Skeletal muscle satellite cell (primary cell): ENCODE measurements around the gene RASGRP3.
"Not testable (repeated sequence)": the region's sequence is repeated elsewhere in the genome, so short reads cannot be mapped to it uniquely, and the experiment has no call there.

Experiments used
- H3K27me3 ChIP-seq: 2 replicates; pipeline ENCODE4 v1.7.0; 2013; ENCODE audit warnings: low read length; ENCODE audit not compliant: control insufficient read depth, insufficient read depth
- H3K36me3 ChIP-seq: 2 replicates; pipeline ENCODE4 v1.7.0; 2013; ENCODE audit warnings: mild to moderate bottlenecking, control low read depth, low read length; ENCODE audit not compliant: insufficient read depth
- H3K4me1 ChIP-seq: 2 replicates; pipeline ENCODE4 v1.7.0; 2013; ENCODE audit warnings: low read length; ENCODE audit not compliant: control insufficient read depth, insufficient read depth
- H3K4me2 ChIP-seq: 2 replicates; pipeline ENCODE4 v1.7.0; 2013; ENCODE audit warnings: mild to moderate bottlenecking, low read length
- H3K4me3 ChIP-seq: 2 replicates; pipeline ENCODE4 v1.7.0; 2013; ENCODE audit warnings: low read length
- H3K9ac ChIP-seq: 2 replicates; pipeline ENCODE4 v1.7.0; 2013; ENCODE audit warnings: mild to moderate bottlenecking, low read depth, low read length, moderate library complexity
- H3K9me3 ChIP-seq: replicated peaks from 2 replicates; pipeline ENCODE4 v1.7.0; 2013; ENCODE audit warnings: mild to moderate bottlenecking, control low read depth, low read length

RASGRP3 gene

GRCh38 chr2:33442052-33442451, 34.4 kb upstream of the RASGRP3 start:
- not testable (repeated sequence) for H3K27me3 ChIP-seq, H3K9ac ChIP-seq, H3K9me3 ChIP-seq, H3K4me1 ChIP-seq, H3K4me3 ChIP-seq, H3K36me3 ChIP-seq, H3K4me2 ChIP-seq

GRCh38 chr2:33442528-33443079, 33.8 kb upstream of the RASGRP3 start:
- H3K4me2 ChIP-seq, result no peak overlapping the region
- H3K9ac ChIP-seq, result no peak overlapping the region
- H3K36me3 ChIP-seq, result no peaks in the 10 kb centered on the region
- H3K4me1 ChIP-seq, result peaks cover 5% of the 10 kb centered on the region
- H3K27me3 ChIP-seq, result no peaks in the 10 kb centered on the region
- H3K4me3 ChIP-seq, result no peak overlapping the region
- no peaks in the 10 kb centered on the region for H3K9me3 ChIP-seq

GRCh38 chr2:33443274-33443829, 33.1 kb upstream of the RASGRP3 start:
- no peaks in the 10 kb centered on the region for H3K9me3 ChIP-seq
- H3K4me3 ChIP-seq, result no peak overlapping the region
- no peak overlapping the region for H3K4me2 ChIP-seq
- H3K27me3 ChIP-seq, result no peaks in the 10 kb centered on the region
- no peak overlapping the region for H3K9ac ChIP-seq
- no peaks in the 10 kb centered on the region for H3K4me1 ChIP-seq
- no peaks in the 10 kb centered on the region for H3K36me3 ChIP-seq

GRCh38 chr2:33444967-33445366, 31.5 kb upstream of the RASGRP3 start:
- no peaks in the 10 kb centered on the region for H3K36me3 ChIP-seq
- H3K9me3 ChIP-seq, result no peaks in the 10 kb centered on the region
- H3K4me2 ChIP-seq, result no peak overlapping the region
- H3K9ac ChIP-seq, result no peak overlapping the region
- no peaks in the 10 kb centered on the region for H3K4me1 ChIP-seq
- no peak overlapping the region for H3K4me3 ChIP-seq
- H3K27me3 ChIP-seq, result no peaks in the 10 kb centered on the region

- no peak overlapping the region for H3K4me2 ChIP-seq
- H3K4me3 ChIP-seq, result no peak overlapping the region
- no peaks in the 10 kb centered on the region for H3K36me3 ChIP-seq
- no peak overlapping the region for H3K9ac ChIP-seq
- no peaks in the 10 kb centered on the region for H3K4me1 ChIP-seq
- H3K9me3 ChIP-seq, result no peaks in the 10 kb centered on the region
- H3K27me3 ChIP-seq, result no peaks in the 10 kb centered on the region
Measured at GRCh38 chr2:33448220-33448899, 28.1 kb upstream of the RASGRP3 start.

GRCh38 chr2:33451214-33451613, 25.2 kb upstream of the RASGRP3 start:
- H3K4me2 ChIP-seq, result no peak overlapping the region
- no peak overlapping the region for H3K4me3 ChIP-seq

GRCh38 chr2:33451825-33452224, 24.6 kb upstream of the RASGRP3 start:
- no peak overlapping the region for H3K9ac ChIP-seq
- H3K36me3 ChIP-seq, result no peaks in the 10 kb centered on the region
- H3K4me1 ChIP-seq, result no peaks in the 10 kb centered on the region
- no peaks in the 10 kb centered on the region for H3K9me3 ChIP-seq
- H3K27me3 ChIP-seq, result no peaks in the 10 kb centered on the region
- no peak overlapping the region for H3K4me3 ChIP-seq
- no peak overlapping the region for H3K4me2 ChIP-seq

More at GRCh38 chr2:33451214-33451613, 25.2 kb upstream of the RASGRP3 start:
- no peaks in the 10 kb centered on the region for H3K36me3 ChIP-seq
- no peaks in the 10 kb centered on the region for H3K27me3 ChIP-seq
- H3K9me3 ChIP-seq, result no peaks in the 10 kb centered on the region
- H3K4me1 ChIP-seq, result no peaks in the 10 kb centered on the region
- H3K9ac ChIP-seq, result no peak overlapping the region

- Histone ChIP-seq H3K4me3 (no peak overlapping the region), H3K27me3 (no peaks in the 10 kb centered on the region), H3K36me3 (no peaks in the 10 kb centered on the region)
Measured at GRCh38 chr2:33452545-33452944, 23.9 kb upstream of the RASGRP3 start.

GRCh38 chr2:33453905-33454479, 22.5 kb upstream of the RASGRP3 start:
- no peaks in the 10 kb centered on the region for H3K27me3 ChIP-seq
- H3K4me2 ChIP-seq, result no peak overlapping the region
- no peak overlapping the region for H3K4me3 ChIP-seq
- H3K36me3 ChIP-seq, result no peaks in the 10 kb centered on the region
- no peaks in the 10 kb centered on the region for H3K4me1 ChIP-seq
- no peaks in the 10 kb centered on the region for H3K9me3 ChIP-seq
- H3K9ac ChIP-seq, result no peak overlapping the region

More at GRCh38 chr2:33452545-33452944, 23.9 kb upstream of the RASGRP3 start:
- H3K4me2 ChIP-seq, result no peak overlapping the region
- no peaks in the 10 kb centered on the region for H3K9me3 ChIP-seq
- no peaks in the 10 kb centered on the region for H3K4me1 ChIP-seq
- H3K9ac ChIP-seq, result no peak overlapping the region

- no peaks in the 10 kb centered on the region for H3K36me3 ChIP-seq
Measured at GRCh38 chr2:33457556-33458247, 18.7 kb upstream of the RASGRP3 start.

GRCh38 chr2:33458248-33458819, 18.1 kb upstream of the RASGRP3 start:
- Histone ChIP-seq H3K4me2 (no peak overlapping the region), H3K36me3 (no peaks in the 10 kb centered on the region), H3K9me3 (no peaks in the 10 kb centered on the region), H3K27me3 (no peaks in the 10 kb centered on the region), H3K4me1 (no peaks in the 10 kb centered on the region), H3K4me3 (no peak overlapping the region), H3K9ac (no peak overlapping the region)

More at GRCh38 chr2:33457556-33458247, 18.7 kb upstream of the RASGRP3 start:
- Histone ChIP-seq H3K4me2 (no peak overlapping the region), H3K9me3 (no peaks in the 10 kb centered on the region), H3K9ac (no peak overlapping the region), H3K4me3 (no peak overlapping the region), H3K27me3 (no peaks in the 10 kb centered on the region), H3K4me1 (no peaks in the 10 kb centered on the region)
